HK-2 (cell line): ENCODE results near the gene UBALD2.
"Not testable (repeated sequence)": the region's sequence is repeated elsewhere in the genome, so short reads cannot be mapped to it uniquely, and the experiment has no call there.

Source experiments
- DNase-seq: peaks from one replicate; pipeline ENCODE4 v3.0.0-alpha.2; 2018; ENCODE audit not compliant: unreplicated experiment

UBALD2 gene

GRCh38 chr17:76264755-76265623, at the start of gene UBALD2:
TSS of gene UBALD2 (plus strand) at chr17:76265348. CDS start at chr17:76265506, 158 bp downstream.
- peak; percentile 99 for DNase-seq

- DNase-seq, result no peak
Measured at GRCh38 chr17:76217081-76217480, 48.1 kb upstream of the UBALD2 start.

- no peak for DNase-seq
Measured at GRCh38 chr17:76219670-76220383, 45.3 kb upstream of the UBALD2 start.

GRCh38 chr17:76223802-76224201, 41.3 kb upstream of the UBALD2 start:
- no peak for DNase-seq

- not testable (repeated sequence) for DNase-seq
Measured at GRCh38 chr17:76225373-76226086, 39.6 kb upstream of the UBALD2 start.

GRCh38 chr17:76226749-76227148, 38.4 kb upstream of the UBALD2 start:
- not testable (repeated sequence) for DNase-seq

- DNase-seq, result no peak
Measured at GRCh38 chr17:76232342-76232741, 32.8 kb upstream of the UBALD2 start.

GRCh38 chr17:76233588-76234353, 31.4 kb upstream of the UBALD2 start:
- no peak for DNase-seq

- DNase-seq, result no peak
Measured at GRCh38 chr17:76234354-76234679, 30.8 kb upstream of the UBALD2 start.

GRCh38 chr17:76235883-76236282, 29.3 kb upstream of the UBALD2 start:
- no peak for DNase-seq

- no peak for DNase-seq
Measured at GRCh38 chr17:76236603-76237002, 28.5 kb upstream of the UBALD2 start.

GRCh38 chr17:76237859-76238313, 27.3 kb upstream of the UBALD2 start:
- no peak for DNase-seq

GRCh38 chr17:76238847-76239537, 26.2 kb upstream of the UBALD2 start:
- no peak for DNase-seq

GRCh38 chr17:76239538-76240274, 25.4 kb upstream of the UBALD2 start:
- DNase-seq, result no peak

GRCh38 chr17:76240461-76241203, 24.5 kb upstream of the UBALD2 start, which contains the start of gene RNF157:
TSS of gene RNF157 (minus strand) at chr17:76240493. CDS start at chr17:76240240, 253 bp downstream.
- DNase-seq, result peak; percentile 57

GRCh38 chr17:76241204-76241538, 24.0 kb upstream of the UBALD2 start:
- DNase-seq, result no peak

GRCh38 chr17:76241691-76242255, 23.4 kb upstream of the UBALD2 start:
- no peak for DNase-seq

GRCh38 chr17:76243826-76244679, 21.1 kb upstream of the UBALD2 start:
- no peak for DNase-seq
